Activated T-cell treated with anti-CD3 and anti-CD28 coated beads for 48 hours (primary cell): ENCODE measurements around the gene KIF12.
A peak's percentile ranks its signal among the peaks of the same experiment; 100 is the strongest.

Experiments used
- DNase-seq: peaks from one replicate; pipeline ENCODE4 v3.0.0-alpha.2; 2020; ENCODE audit warnings: low read depth

KIF12 gene

GRCh38 chr9:114105236-114105635 lies 6.1 kb upstream of the KIF12 start:
- DNase-seq = no peak

GRCh38 chr9:114102484-114102883 lies 3.4 kb upstream of the KIF12 start:
- no peak for DNase-seq

- DNase-seq = no peak
Observed at GRCh38 chr9:114100536-114100935, 1.4 kb upstream of the KIF12 start.

- no peak for DNase-seq
Observed at GRCh38 chr9:114099669-114100270, 678 bp upstream of the KIF12 start.

- DNase-seq = peak; percentile 42
Observed at GRCh38 chr9:114098021-114098935, 814 bp downstream of the KIF12 start.

GRCh38 chr9:114097613-114098020 lies 1.5 kb downstream of the KIF12 start:
- DNase-seq = no peak

- no peak for DNase-seq
Observed at GRCh38 chr9:114096866-114097612, 2.1 kb downstream of the KIF12 start.

GRCh38 chr9:114096041-114096511 lies 3.0 kb downstream of the KIF12 start:
- no peak for DNase-seq

GRCh38 chr9:114094971-114095370 lies 4.1 kb downstream of the KIF12 start:
- DNase-seq = no peak

GRCh38 chr9:114093761-114094505 lies 5.2 kb downstream of the KIF12 start:
- DNase-seq = no peak

GRCh38 chr9:114093031-114093471 lies 6.0 kb downstream of the KIF12 start:
- no peak for DNase-seq

GRCh38 chr9:114092336-114092735 lies 6.8 kb downstream of the KIF12 start:
- no peak for DNase-seq

- DNase-seq = no peak
Observed at GRCh38 chr9:114091711-114092110, 7.4 kb downstream of the KIF12 start.

- no peak for DNase-seq
Observed at GRCh38 chr9:114090798-114091197, 8.3 kb downstream of the KIF12 start.

GRCh38 chr9:114089206-114089840 lies 9.8 kb downstream of the KIF12 start:
- no peak for DNase-seq

GRCh38 chr9:114088571-114089170 lies 10.4 kb downstream of the KIF12 start:
- DNase-seq = no peak

- no peak for DNase-seq
Observed at GRCh38 chr9:114087721-114088120, 11.4 kb downstream of the KIF12 start.

- DNase-seq = no peak
Observed at GRCh38 chr9:114086607-114087006, 12.5 kb downstream of the KIF12 start.

- DNase-seq = no peak
Observed at GRCh38 chr9:114086009-114086408, 13.1 kb downstream of the KIF12 start.

- DNase-seq = no peak
Observed at GRCh38 chr9:114085387-114085789, 13.7 kb downstream of the KIF12 start.
